ENCODE results near the gene FAM20A.

Gene FAM20A

DNA sequence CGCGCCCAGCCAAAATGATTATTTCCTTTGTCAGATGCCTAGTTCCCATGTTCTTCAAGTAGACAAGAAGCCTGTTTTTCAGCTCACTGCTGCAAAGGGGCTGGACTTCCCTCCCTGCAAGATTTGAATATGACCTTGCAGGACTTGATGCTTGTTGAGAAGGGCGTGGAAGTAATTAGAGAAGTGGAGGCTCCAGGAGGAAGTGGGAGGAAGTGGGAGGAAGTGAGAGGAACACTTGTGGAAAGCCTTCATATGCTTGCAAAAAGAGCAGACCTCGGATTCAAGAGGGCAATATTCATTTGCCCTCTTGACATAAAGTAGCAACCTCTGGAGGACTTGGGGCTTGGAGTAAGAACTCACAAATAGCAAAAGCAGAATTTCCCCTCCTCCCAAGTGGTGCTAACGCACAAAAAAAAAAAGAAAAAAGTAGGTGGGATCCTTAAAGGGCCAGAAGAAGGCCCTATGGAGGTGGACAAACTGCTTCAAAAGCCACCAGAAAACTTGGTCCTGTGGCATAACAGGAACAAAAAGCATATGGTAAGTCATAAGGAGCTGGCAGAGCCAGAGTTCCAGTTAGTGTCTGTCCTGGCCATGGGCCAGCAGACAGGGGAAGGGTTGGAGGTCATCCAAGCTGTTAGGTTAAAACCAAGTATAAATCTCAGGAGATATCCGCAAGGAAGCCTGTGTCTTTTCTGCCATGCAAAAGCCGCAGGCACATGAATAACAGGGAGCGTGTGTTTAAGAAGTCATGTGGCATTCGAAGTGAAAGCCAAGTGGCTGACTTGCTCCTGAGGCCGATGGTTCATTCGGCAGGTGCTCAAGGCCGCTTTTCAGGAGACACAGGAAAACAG, 109.6 kb downstream of the FAM20A start:
- H3K27me3 ChIP-seq (ENCODE audit: control insufficient read depth, insufficient read depth, low read length) = no peaks in the 10 kb centered on the region
- H3K36me3 ChIP-seq (ENCODE audit: control insufficient read depth, insufficient read depth, low read length) = no peaks in the 10 kb centered on the region
- no peak overlapping the region for H3K4me3 ChIP-seq (ENCODE audit: low read depth, low read length)
- H3K4me1 ChIP-seq (ENCODE audit: control insufficient read depth, insufficient read depth, low read length) = no peaks in the 10 kb centered on the region
- no peaks in the 10 kb centered on the region for H3K9me3 ChIP-seq (ENCODE audit: control insufficient read depth, insufficient read depth, low read length)
- H3K9ac ChIP-seq (ENCODE audit: low read depth, low read length) = no peak overlapping the region

DNA sequence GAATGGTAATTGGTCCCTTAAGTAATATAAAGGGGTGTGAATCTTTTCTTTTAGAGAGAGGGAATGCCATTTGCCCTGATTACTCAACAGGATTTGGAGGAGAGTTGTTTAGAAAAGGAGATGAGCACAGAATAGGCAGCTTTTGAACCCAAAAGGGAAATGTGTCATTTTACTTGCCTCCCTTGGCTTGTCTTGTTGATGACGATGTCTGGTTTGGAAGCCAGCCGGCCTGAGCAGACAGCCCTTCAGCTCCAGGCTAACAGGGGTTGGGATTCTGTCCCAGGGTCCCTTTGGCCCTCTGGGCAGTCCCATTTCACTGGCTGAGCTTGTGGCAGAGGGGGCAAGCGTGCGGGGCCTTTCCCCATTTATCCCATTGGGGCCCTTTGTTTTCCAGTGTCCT, 111.2 kb downstream of the FAM20A start:
- H3K9ac ChIP-seq (ENCODE audit: low read depth, low read length) = no peak overlapping the region
- H3K36me3 ChIP-seq (ENCODE audit: control insufficient read depth, insufficient read depth, low read length) = no peaks in the 10 kb centered on the region
- H3K4me3 ChIP-seq (ENCODE audit: low read depth, low read length) = no peak overlapping the region
- no peaks in the 10 kb centered on the region for H3K9me3 ChIP-seq (ENCODE audit: control insufficient read depth, insufficient read depth, low read length)
- no peaks in the 10 kb centered on the region for H3K4me1 ChIP-seq (ENCODE audit: control insufficient read depth, insufficient read depth, low read length)
- no peaks in the 10 kb centered on the region for H3K27me3 ChIP-seq (ENCODE audit: control insufficient read depth, insufficient read depth, low read length)

Data from iPS-15b (cell line).